ENCODE data around the gene PRKAG2. TPM values are rescaled to one million over a fixed set of nuclear protein-coding genes. Genes with fewer than 3 reads are reported as not detected.

Gene PRKAG2
- total and polyA plus RNA-seq, 2 of the 8 experiments (the other 6 are each of a cell fraction or from before 2014, with no cell fraction given) = 7.5 to 18.1 TPM

GRCh38 chr7:151854720-151855071 lies 22.2 kb downstream of the PRKAG2 start:
- Histone ChIP-seq H3K9me3 (ENCODE audit: insufficient read depth in 2 of 2, low read depth in 1 of 2, low read length in 1 of 2) (no peaks in the 10 kb centered on the region), H2BK15ac (ENCODE audit: low read length) (peak overlapping the region; percentile 46; the same call in 1 of the 2 replicates), H2BK120ac (replicated peaks; ENCODE audit: low read depth, low read length) (no peak overlapping the region), H3K36me3 (ENCODE audit: control insufficient read depth in 2 of 4, insufficient read depth in 4 of 4, low read length in 3 of 4) (no peaks in the 10 kb centered on the region), H3K27ac (ENCODE audit: low read depth, low read length) (no peak overlapping the region), H3K56ac (replicated peaks; ENCODE audit: insufficient read length, low read depth, low read length) (no peak overlapping the region), H3K18ac (ENCODE audit: extremely low read depth, low read length) (no peak overlapping the region), H3K4me2 (ENCODE audit: insufficient read depth in 1 of 2, low read depth in 2 of 2, low read length in 2 of 2) (no peak overlapping the region), H3K4me1 (replicated peaks in 1 of 4; ENCODE audit: control insufficient read depth in 3 of 4, insufficient read depth in 4 of 4, low read length in 3 of 4) (peaks cover 0 to 3% (median 0%) of the 10 kb centered on the region in 4 experiments; a peak in 1 of 7 replicates), H3K4ac (replicated peaks; ENCODE audit: insufficient read length, low read depth, low read length) (no peak overlapping the region), H2BK12ac (ENCODE audit: low read depth, low read length) (0 out of 2 replicates have a peak overlapping the region, but pooled peaks have one; percentile 92), H2AK5ac (ENCODE audit: low read depth, low read length) (no peak overlapping the region), H4K5ac (ENCODE audit: insufficient read length, low read depth, low read length) (no peak overlapping the region), H3K4me3 (ENCODE audit: extremely low read depth in 1 of 4, insufficient read depth in 2 of 4, low read depth in 3 of 4, low read length in 4 of 4) (no peak overlapping the region), H3K9ac (replicated peaks in 1 of 4; ENCODE audit: extremely low read depth in 1 of 4, low read depth in 3 of 4, low read length in 3 of 4) (no peak overlapping the region), H4K8ac (ENCODE audit: extremely low read depth, insufficient read depth, low read length) (no peak overlapping the region; the same call in 1 of the 2 replicates), H3K23ac (ENCODE audit: insufficient read length) (no peak overlapping the region), H3K79me2 (ENCODE audit: control insufficient read depth in 1 of 2, insufficient read depth in 2 of 2, low read length in 2 of 2) (no peaks in the 10 kb centered on the region), H4K20me1 (replicated peaks in 1 of 2; ENCODE audit: control insufficient read depth in 1 of 2, insufficient read depth in 2 of 2, low read length in 2 of 2) (peaks cover 0 to 3% of the 10 kb centered on the region in 2 experiments), H3K14ac (ENCODE audit: insufficient read length) (no peak overlapping the region), H2AFZ (ENCODE audit: low read length) (no peak overlapping the region), H2BK20ac (ENCODE audit: low read length) (no peak overlapping the region), H3K27me3 (replicated peaks in 1 of 4; ENCODE audit: control insufficient read depth in 3 of 4, extremely low read depth in 1 of 4, insufficient read depth in 3 of 4, low read length in 3 of 4) (no peaks in the 10 kb centered on the region), H3K79me1 (ENCODE audit: low read depth, low read length) (no peaks in the 10 kb centered on the region), H3K23me2 (ENCODE audit: low read depth, low read length) (peaks cover 7% of the 10 kb centered on the region; the same call in 1 of the 2 replicates), H4K91ac (replicated peaks; ENCODE audit: insufficient read length, low read length) (no peak overlapping the region), H2BK5ac (ENCODE audit: low read depth, low read length) (no peak overlapping the region)
- DNase-seq (ENCODE audit: low read depth in 1 of 2, low spot score in 2 of 2) = no peak
- ChIA-PET CTCF (ENCODE audit: partially characterized antibody) (interaction anchor here (0.6 to 1.2 kb wide), 2 partner anchors 42 to 595 kb away, joined by 3 to 4 read pairs; no protein-coding TSS in a partner anchor), POLR2A (ENCODE audit: partially characterized antibody) (no interaction called here)
- TF ChIP-seq CHD1 (IDR thresholded peaks at IDR 0.05; ENCODE audit: low read depth, low read length) = no peak
- TF ChIP-seq SP1 (IDR thresholded peaks at IDR 0.05; ENCODE audit: low read depth, low read length) = no peak
- TF ChIP-seq CBX5 (IDR thresholded peaks at IDR 0.05; ENCODE audit: low read depth, low read length) = no peak
- no peak for TF ChIP-seq RXRA (IDR thresholded peaks at IDR 0.05; ENCODE audit: insufficient read depth, low read depth, low read length)
- no peak for TF ChIP-seq BCL11A (IDR thresholded peaks at IDR 0.05; ENCODE audit: low read depth in 2 of 2, low read length in 2 of 2)
- no peak for TF ChIP-seq POU5F1 (IDR thresholded peaks at IDR 0.05; ENCODE audit: low read depth, low read length)
- WGBS, 2 experiments (ENCODE audit: extremely low coverage in 1 of 2, insufficient coverage in 1 of 2, insufficient read length in 1 of 2, insufficient replicate concordance in 2 of 2, low coverage in 1 of 2, low lambda C conversion rate in 2 of 2, missing lambda C conversion rate in 1 of 2) = 80% methylated on average over 6 of the region's 7 CpGs; no CpG with 5 or more reads in 1 of the 2 experiments
- FAIRE-seq = no peak

All from H1 (cell line).